Measurements from ENCODE around the gene NCOA3.
"Not testable (repeated sequence)": the region's sequence is repeated elsewhere in the genome, so short reads cannot be mapped to it uniquely, and the experiment has no call there.

The NCOA3 gene

DNA sequence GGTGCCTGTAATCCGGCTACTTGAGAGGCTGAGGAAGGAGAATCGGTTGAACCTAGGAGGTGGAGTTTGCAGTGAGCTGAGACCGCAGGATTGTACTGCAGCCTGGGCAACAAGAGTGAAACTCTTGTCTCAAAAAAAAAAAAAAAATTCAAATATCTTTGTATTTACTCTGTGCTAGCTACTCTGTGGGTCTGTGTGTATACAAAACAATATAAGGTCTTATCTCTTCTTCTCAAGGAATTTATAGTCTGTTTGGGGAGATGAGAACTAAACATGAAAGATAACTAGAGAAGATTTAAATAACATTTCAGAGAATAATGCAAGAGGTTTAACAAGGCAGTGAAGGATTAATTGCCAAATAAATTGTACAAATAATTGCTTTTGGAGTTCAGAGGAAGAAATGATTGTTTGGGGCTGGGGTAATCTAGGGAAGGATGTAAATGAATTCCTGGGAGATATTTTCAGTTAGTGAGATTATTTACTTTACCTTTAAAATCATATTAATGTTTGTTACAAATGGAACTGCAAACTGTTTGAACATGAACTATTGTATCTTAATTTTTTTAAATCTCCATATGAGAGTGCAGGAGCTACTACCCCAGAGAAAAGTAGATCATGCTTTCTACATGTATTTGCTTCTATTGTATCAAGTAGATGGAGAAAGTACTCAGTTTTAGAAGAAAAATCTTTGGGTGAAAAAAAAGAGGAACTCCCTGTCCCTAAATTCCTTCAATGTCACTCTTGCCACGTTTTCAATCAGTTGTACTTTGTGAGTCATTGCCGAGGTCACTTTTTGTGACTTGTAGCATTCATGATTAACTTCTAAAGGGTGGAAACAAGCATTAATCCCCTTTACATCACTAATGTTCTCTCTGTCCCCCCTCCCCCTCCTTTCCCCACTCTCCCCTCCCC is 39.0 kb downstream of the NCOA3 start:
- DNase-seq (ENCODE audit: low read depth) = no peak

DNA sequence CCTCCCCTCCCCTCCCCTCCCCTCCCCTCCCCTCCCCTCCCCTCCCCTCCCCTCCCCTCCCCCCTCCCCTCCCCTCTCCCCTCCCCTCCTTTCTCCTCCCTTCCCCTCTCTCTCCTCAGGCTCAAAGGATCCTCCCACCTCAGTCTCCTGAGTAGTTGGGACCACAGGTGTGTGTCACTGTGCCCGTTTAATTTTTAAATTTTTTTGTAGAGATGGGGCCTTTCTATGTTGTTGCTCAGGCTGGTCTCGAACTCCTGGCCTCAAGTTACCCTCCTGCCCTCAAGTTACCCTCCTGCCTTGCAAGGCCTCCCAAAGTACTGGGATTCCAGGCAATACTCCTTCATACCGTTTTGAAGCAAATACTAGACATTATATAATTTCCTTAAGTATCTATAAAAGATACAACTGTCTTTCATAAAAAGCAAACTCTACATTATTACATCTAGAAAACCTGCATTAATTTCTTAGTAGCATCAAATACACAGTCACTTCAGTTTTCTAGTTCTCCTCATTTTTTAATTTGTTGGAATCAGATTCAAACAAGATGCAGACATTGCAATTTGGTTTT is 39.8 kb downstream of the NCOA3 start:
- DNase-seq (ENCODE audit: low read depth) = no peak

DNA sequence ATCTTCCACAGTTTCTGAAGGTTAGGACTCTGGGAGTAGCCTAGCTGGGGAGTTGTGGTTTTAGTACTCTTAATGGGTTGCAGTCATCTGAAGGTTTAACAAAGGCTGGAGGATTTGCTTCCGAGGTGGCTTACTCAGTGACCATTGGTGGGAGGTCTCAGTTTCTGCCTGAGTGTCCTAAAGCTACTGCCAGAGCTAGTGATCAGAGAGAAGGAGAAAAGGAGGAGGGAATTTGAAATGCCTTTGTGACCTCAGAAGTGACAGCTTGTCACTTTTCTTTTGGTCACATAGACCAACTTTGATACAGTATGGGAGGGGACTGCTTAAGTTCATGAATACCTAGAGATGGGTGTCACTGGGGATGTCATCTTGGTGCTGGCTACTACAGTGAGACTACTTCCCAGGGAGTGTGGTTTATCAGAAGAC is 41.3 kb downstream of the NCOA3 start:
- DNase-seq (ENCODE audit: low read depth) = no peak

DNA sequence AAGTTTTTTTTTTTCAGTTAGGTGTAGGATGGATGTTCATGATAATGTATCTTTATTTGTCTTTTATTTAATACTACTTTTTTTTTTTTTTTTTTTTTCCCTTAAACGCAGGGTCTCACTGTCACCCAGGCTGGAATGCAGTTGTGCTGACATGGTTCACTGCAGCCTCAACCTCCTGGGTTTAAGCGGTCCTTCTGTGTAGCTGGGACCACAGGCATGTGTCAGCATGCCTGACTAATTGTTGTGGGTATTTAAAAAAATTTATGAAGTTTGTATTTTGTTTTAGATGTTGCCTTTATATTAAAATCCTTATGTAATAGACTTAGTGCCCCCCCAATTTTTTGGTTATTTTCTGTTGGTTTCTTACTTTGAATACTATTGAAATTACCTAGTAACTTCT is 42.6 kb downstream of the NCOA3 start:
- DNase-seq (ENCODE audit: low read depth) = no peak

DNA sequence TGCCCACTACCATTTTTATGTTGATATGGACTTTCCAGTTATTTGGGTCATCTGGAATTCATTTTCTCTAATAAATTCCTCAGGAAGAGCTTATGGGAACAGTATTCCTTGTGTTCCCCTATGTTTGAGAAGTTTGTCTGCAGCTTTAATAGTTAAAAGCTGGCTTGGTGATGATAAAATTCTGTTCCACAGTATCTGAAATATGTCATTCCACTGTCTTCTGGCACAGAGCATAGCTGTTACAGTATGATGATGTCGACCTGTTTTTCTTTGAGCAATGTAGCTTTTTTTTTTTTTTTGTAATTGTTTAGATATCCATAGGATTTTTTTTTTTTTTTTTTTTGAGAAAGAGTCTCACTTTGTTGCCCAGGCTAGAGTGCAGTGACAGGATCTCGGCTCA is 43.2 kb downstream of the NCOA3 start:
- no peak for DNase-seq (ENCODE audit: low read depth)

DNA sequence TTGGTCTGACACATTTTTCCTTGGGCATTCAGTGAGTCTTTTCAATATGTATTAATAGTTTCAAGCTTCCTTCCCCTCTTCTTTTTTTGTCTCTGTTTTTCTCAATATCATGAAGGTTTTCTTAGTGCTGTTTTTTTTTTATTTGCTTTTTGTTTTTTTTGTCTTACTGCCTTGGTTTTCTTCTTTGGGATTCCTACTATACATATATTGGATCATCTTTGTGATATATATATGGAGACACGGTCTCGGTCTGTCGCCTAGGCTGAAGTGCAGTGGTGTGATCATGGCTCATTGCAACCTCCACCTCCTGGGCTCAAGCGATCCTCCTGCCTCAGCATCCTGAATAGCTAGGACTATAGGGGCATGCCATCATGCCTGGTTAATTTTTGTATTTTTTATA is 43.8 kb downstream of the NCOA3 start:
- DNase-seq (ENCODE audit: low read depth) = no peak

DNA sequence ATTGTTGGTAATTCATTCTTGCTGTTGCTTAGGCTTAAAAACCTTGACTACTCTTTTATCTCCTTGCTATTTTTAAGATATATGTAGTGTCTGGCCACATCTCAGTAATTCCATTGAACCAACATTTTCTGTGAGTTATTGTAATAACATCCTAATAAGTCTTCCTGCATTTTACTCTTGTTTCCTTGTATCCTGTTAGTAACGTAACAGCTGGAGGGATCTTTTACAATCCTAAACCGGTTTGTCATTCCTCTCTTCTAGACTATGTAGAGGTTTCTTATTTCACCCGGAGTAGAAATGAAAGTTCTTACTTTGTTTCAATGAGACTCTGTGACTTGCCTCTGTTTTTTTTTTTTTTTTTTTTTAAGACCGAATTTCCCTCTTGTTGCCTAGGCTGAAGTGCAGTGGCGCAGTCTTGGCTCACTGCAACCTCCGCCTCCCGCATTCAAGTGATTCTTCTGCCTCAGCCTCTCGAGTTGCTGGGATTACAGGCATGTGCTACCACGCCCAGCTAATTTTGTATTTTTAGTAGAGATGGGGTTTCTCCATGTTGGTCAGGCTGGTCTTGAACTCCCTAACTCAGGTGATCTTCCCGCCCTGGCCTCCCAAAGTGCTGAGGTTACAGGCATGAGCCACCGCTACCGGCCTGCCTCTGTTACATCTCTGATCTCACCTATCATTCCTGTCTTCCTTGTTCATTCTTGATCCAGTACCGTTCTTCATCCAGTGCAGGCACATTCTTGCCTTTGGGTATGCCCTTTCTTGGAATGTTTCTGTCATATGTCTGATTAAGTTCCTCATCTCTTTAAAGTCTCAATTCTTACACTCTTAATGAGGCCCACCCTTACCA is 44.7 kb downstream of the NCOA3 start:
- DNase-seq (ENCODE audit: low read depth) = no peak

DNA sequence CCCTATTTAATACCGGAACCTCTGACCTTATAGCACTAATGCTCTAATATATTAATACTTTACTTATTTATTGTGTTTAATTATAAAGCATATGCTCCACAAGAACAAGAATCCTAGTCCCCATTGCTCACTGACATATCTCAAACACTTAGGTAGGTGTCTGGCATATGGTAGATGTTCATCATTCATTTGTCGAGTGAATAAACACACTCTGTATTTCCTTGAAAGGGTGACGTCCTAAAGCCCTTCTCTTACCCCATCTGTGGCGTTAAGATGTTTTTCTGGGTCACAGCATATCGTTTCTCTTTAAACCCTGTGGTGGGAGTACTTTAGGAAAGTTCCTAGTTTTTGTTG is 45.3 kb downstream of the NCOA3 start:
- DNase-seq (ENCODE audit: low read depth) = no peak

DNA sequence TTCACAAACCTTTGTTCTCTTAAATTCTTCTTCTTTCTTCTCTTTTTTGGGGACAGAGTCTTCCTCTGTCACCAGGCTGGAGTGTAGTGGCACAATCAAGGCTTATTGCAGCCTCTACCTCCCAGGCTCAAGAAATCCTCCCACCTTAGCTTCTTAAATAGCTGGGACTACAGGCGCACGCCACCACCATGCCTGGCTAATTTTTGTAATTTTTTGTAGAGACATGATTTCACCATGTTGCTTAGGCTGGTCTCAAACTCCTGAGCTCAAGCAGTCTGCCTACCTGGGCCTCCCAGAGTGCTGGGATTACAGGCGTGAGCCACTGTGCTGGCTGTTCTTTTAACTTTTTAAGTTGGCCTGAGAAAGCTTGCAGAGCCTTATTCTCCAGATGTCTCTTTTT is 48.0 kb downstream of the NCOA3 start:
- no peak for DNase-seq (ENCODE audit: low read depth)

DNA sequence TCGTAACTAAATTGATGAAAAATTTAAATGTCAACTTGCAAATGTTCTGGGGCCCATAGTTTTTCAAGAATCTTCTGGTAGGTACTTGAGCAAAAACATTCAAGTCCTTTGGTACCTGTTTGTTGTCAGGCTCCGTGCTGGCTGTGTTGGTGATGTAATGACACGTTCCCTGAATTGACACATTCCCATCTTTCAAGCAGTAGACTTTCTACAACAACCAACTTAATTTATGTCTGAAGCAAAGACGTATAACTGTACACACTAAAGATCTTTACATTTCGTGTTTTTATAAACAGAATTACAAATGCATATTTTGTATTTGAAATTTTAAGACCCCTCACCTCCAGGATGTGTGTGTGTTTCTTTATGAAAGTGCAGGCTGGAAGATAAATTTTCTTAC is 49.5 kb downstream of the NCOA3 start:
- DNase-seq (ENCODE audit: low read depth) = no peak

DNA sequence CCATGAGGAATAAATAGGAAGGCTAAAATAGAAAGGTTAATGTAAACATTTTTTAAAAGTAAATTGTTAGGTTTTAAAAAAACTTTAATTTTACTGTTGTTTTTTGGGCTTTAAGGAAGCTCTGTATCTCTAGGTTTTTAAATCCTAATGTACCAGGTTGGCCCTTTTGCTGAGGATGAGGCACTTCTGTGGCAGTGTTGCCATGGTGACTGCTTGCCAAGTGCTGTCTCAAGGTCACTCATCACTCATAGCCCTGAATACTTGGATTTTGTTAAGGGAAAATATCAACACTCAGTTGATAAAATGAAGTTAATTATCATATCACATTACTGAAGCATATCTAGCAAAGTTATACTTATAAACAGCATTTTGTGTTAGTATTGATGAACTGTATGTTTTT is 50.2 kb downstream of the NCOA3 start:
- no peak for DNase-seq (ENCODE audit: low read depth)

DNA sequence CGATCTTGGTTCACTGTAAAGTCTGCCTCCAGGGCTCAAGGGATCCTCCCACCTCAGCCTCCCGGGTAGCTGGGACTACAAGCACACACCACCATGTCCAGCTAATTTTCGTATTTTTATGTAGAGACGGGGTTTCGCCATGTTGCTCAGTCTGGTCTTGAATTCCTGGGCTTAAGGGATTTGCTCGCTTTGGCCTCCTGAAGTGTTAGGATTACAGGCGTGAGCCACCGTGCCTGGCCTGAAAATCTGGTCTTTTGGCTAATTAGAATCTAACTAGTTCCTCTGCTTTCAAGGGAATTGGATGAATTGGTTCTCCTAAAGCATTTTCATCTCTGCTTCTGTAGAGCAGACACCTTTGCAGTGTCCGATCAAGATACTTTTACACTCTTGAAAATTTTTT is 51.3 kb downstream of the NCOA3 start:
- DNase-seq (ENCODE audit: low read depth) = no peak

DNA sequence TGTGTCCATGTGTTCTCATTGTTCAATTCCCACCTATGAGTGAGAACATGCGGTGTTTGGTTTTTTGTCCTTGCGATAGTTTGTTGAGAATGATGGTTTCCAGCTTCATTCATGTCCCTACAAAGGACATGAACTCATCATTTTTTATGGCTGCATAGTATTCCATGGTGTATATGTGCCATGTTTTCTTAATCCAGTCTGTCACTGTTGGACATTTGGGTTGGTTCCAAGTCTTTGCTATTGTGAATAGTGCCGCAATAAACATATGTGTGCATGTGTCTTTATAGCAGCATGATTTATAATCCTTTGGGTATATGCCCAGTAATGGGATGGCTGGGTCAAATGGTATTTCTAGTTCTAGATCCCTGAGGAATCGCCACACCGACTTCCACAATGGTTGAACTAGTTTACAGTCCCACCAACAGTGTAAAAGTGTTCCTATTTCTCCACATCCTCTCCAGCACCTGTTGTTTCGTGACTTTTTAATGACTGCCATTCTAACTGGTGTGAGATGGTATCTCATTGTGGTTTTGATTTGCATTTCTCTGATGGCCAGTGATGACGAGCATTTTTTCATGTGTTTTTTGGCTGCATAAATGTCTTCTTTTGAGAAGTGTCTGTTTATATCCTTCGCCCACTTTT is 52.0 kb downstream of the NCOA3 start:
- not testable (repeated sequence) for DNase-seq (ENCODE audit: low read depth)

DNA sequence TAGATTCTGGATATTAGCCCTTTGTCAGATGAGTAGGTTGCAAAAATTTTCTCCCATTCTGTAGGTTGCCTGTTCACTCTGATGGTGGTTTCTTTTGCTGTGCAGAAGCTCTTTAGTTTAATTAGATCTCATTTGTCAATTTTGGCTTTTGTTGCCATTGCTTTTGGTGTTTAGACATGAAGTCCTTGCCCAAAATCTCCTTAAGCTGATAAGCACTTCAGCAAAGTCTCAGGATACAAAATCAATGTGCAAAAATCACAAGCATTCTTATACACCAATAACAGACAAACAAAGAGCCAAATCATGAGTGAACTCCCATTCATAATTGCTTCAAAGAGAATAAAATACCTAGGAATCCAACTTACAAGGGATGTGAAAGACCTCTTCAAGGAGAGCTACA is 52.6 kb downstream of the NCOA3 start:
- not testable (repeated sequence) for DNase-seq (ENCODE audit: low read depth)

DNA sequence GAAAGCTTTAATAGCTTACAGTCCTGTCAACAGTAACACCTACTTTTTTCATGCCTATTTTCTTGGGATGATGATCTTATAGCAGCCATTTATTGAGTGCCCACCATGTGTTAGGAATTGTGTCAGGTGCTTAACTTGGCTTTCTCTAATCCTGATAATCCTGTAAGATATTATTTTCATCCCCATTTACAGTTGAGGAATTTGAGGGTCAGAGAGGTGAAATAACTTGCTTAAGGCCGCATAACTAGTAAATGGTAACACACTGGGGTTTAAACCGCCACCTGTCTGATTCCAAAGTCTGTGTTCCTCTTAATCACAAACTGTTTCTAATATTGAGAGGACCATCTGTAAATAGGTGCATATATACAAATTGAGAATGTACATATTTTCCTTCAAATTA is 55.5 kb downstream of the NCOA3 start:
- DNase-seq (ENCODE audit: low read depth) = no peak

DNA sequence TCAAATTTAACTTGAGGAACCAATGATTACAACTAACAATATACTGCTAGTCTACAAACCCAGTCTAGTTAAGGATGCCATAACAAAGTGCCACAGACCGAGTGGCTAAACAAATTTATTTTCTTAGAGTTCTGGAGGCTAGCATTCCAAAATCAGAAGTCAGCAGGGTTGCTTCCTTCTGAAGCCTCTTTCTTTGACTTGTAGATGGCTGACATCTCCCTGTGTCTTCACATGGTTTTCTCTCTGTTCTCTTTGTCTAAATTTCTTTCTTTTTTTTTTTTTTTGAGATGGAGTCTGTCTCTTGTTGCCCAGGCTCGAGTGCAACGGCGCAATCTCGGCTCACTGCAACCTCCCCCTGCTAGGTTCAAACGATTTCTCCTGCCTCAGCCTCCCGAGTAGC is 56.1 kb downstream of the NCOA3 start:
- DNase-seq (ENCODE audit: low read depth) = no peak

DNA sequence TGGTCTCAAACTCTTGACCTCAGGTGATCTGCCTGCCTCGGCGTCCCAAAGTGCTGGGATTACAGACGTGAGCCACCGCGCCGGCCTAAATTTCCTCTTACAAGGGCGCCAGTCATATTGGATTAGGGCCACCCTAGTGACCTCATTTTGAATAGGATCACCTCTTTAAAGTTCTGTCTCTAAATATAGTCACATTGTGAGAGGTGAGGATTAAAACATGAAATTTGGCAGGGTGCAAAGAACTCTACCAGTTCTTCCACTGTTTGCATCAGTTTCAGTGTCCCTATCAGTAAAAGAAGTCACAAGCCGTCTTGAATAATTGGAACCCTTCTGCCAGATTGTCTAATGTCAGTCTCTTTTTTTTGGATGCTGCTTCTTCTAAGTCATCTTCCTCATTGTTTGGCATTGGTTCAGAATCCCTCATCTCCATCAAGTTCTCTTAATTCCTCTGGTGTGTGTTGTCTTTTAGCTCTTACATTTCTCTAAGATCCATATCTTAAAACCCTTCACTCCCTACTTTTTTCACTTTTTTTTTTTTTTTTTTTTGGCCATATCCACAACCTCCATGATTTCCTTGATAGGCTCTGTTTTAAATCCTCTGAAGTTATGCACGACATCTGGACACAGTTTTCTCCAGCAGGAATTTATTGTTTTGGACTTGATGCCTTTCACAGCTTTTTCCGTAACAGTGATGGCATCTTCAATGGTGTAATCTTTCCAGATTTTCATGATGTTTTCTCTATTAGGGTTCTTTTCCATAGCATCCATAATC is 56.8 kb downstream of the NCOA3 start:
- no peak for DNase-seq (ENCODE audit: low read depth)

DNA sequence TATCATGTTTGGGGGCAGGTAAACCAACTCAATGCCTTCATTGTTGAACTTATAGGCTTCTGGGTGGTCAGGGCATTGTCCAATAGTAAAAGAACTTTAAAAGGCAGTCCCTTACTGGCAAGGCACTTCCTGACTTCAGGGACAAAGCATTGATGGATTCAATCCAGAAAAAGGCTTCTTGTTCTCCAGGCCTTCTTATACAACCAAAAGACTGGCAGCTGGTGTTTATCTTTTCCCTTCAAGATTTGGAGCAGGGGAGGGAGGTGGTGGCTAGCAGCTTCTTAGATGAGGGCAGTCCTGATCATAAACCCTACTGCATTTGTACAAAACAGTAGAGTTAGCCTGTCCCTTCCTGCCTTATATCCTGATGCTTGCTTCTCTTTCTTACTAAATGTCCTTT is 57.5 kb downstream of the NCOA3 start:
- DNase-seq (ENCODE audit: low read depth) = no peak

DNA sequence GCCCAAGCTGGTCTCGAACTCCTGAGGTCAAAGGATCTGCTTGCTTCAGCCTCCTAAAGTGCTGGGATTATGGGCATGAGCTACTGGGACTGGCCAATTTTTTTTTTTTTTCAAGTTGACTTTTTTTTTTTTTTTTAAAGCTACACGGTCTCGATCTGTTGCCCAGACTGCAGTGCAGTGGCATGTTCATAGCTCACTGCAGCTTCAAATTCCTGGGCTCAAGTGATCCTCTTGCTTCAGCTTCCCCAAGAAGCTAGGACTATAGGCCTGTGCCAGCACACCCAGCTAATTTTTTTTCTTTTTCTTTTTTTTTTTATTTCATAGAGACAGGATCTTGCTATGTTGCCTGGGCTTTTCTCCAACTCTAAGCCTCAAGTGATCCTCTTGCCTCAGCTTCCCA is 59.5 kb downstream of the NCOA3 start:
- DNase-seq (ENCODE audit: low read depth) = no peak

DNA sequence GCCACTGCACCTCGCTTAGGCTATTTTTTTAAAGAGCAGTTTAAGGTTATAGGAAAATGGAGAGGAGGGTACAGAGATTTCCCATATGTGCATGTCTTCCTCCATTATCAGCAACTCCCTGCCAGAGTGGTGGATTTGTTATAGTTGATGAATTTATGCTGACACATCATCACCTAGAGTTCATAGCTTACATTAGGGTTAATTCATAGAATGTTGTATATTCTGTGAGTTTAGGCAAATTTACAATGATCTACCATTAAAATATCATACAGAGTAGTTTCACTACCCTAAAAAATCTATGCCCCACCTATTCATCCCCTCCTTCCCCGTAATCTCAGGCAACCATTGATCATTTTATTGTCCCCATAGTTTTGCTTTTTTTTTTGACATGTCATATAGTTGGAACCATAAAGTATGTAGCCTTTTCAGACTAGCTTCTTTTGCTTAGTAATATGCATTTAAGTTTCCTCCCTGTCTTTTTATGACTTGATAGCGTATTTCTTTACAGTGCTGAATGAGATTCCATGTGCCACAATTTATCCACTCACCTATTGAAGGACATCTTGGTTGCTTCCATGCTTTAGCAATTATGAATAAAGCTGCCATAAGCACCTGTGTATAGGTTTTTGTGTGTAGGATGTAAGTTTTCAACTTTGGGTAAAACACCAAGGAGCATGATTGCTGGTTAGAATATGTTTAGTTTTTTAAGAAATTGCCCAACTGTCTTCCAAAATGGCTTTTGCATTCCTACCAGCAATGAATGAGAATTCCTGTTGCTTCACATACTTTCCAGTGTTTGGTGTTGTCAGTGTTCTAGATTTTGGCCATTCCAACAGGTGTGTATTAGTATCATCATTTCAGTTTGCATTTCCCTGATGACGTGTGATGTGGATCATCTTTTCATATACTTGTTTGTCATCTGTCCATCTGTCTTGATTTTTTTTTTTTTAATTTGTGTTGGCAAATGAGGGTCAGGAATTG is 60.2 kb downstream of the NCOA3 start:
- DNase-seq (ENCODE audit: low read depth) = no peak

DNA sequence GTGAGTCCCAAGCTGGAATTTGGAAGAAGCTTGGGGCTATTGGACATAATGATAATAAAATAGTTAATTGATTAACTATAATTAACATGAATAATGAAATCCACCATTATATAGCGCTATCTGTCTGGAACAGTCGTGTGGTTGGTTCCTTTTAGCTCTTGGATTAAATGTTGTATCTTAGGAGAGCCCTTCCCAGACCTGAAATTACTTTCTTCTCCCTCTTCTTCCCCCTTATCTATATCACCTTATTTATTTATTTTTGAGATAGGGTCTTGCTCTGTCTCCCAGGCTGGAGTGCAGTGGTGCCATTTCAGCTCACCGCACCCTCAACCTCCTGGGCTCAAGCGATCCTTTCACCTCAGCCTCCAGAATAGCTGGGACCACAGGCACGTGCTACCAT is 64.6 kb downstream of the NCOA3 start:
- no peak for DNase-seq (ENCODE audit: low read depth)

All from stimulated activated CD8-positive, alpha-beta memory T cell treated with anti-CD3 and anti-CD28 coated beads, Interleukin-15, amount 100 ng/mL, for 24 hours (primary cell).